Activated CD4-positive, alpha-beta T cell treated with anti-CD3 and anti-CD28 coated beads, Interleukin-2, amount 50 U/mL, for 24 hours (primary cell): ENCODE measurements around the gene STRADA.
"Not testable (repeated sequence)": the region's sequence is repeated elsewhere in the genome, so short reads cannot be mapped to it uniquely, and the experiment has no call there.

Source experiments
- DNase-seq, 2 donors: peaks; one replicate each; pipeline ENCODE4 v3.0.0-alpha.2; 2020; ENCODE audit warnings: low read depth in 1 of 2, low spot score in 1 of 2

Gene STRADA

DNA sequence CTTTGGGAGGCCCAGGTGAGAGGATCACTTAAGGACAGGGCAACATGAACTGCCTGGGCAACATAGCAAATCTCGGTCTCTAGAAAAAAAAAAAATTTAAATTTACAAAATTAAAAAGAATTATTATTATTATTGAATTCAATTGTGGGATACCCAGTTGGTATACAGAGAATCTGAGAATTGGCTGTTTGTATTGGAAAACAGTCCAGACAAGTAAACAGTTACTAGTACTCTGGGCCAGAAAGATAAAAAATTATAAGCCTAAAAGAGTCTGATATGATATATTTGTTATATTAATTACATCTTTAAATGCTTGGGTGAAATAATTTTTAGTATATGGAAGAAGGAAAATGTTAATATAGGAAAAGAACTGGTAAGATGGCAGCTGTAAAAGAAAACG, 16.8 kb upstream of the STRADA start:
- DNase-seq: no peak

DNA sequence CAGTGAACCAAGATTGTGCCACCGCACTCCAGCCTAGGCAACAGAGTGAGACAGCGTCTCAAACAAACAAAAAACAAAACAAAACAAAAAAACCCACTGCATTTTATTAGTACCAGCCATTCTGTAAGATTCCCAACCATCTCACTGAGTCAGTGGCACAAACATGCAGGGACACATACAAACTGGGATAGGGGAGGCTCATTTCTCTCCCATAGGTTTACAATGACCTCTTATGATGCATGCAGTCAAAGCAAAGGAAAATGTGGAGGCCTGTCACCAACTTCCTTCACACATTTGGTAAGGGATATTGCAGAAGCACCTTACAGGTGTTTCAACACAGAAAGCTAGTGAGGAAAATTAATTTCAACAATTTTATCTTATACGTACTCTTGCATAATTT, 12.4 kb upstream of the STRADA start:
- no peak for DNase-seq

DNA sequence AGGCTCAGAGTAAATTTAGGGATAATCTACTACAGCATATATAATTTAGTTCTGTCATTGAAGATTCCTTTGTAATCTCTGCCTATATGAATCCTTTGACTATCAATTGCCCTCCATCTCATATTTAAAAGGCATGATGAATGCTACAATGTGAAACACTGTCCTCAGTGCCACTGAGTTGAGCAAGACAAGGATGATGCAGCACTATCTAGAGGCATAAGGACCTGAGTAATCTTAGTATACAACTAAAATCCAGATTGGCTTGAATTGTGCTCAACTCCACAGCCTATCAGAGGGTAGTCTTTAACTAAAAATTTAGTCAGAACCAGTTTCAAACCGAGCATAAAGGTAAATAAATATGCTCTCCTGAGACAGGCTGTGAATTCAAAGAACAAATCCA, 11.6 kb upstream of the STRADA start:
- DNase-seq: no peak

DNA sequence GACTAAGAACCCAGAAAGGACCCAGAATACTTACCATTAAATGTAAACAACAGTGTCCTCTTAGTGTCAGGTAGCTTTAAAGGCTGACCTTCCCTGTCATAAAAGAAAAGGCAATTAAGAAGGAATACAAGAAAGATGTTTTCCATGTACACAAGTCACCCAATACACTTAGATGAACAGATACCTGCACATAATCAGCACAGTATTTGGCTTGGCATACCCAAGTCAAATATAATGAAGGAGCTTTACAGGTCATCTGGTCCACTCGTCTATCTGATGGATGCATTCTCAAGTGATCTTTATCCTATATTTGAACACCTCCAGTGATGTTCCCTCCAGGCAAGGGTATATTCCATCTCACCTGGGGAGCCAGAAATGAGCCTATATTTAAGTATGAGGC, 11.1 kb upstream of the STRADA start:
- DNase-seq: no peak

DNA sequence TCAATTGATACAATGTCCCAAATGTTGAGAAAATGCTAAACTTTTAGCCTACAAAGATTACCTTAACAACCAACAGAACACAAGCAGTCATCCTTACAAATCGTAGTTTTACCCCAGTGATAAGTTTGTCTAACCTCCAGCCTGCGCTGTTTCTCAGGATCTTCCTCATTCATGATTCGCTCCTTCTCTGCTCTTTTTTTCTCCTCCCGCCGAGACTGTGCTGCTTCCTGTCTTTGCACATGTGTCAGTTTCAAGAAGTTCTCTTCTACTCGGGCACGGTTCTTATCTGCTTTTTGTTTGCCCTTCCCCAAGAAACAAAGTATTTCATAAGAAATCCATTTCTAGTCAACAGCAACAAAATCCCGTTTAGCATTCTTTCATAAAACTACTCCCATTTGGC, 10.2 kb upstream of the STRADA start:
- no peak for DNase-seq

DNA sequence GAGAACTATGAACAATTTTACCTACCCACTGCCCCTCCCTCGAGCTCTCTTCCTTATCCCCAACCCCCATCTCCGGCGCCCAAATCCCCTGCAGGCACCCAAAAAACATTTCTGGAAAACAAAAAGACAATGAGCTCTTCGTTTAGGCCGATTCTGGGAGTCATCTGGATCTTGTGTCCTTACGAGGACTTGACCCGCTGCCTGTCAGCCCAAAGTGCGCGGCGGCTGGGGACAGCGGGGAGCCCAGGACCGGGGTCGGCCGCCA, 524 bp downstream of the STRADA start:
- DNase-seq: no peak

DNA sequence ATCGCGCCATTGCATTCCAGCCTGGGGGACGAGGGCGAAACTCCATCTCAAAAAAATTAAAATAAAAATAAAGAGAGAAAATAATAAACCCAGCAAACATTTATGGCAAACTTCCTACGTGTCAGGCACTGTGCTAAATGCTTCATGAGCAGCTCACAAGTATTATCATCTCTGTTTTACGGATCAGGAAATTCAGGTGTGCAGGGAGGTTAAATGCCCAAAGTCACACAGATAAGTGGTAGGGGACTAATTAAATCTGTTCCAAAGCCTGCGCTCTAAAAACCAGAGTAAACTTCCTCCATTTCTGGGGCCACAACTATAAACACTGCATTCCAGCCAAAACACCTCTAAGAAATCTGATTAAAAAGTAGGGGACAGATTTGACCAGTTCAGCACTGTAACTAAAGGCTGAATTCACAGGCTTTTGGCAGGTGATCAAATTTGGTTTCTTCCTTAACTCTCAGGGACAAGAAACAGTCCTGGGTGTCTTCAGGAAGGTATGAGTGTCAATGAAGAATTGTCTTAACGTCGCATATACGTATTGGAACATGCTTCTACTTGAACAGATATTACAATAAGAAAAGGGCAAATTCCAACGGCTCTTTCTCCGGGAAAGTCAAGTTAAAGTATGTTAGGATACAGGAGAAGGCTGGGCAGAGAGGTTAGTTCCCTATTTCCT, 996 bp downstream of the STRADA start:
- DNase-seq: no peak

DNA sequence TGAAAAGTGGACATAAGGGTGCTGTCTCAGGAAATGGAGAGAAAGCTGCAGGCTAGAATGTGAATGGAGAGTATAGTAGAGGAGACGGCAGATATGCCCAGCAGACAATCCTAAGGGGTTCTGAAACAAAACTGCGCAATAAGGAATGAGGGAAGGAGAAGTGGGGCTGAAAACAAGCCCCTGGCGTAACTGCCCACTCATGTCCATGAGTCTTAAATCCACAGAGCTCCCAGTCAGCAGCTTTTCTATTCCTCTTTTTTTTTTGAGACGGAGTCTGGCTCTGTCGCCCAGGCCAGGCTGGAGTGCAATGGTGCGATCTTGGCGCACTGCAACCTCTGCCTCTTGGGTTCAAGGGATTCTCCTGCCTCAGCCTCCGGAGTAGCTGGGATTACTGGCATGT, 5.9 kb downstream of the STRADA start:
- no peak for DNase-seq

DNA sequence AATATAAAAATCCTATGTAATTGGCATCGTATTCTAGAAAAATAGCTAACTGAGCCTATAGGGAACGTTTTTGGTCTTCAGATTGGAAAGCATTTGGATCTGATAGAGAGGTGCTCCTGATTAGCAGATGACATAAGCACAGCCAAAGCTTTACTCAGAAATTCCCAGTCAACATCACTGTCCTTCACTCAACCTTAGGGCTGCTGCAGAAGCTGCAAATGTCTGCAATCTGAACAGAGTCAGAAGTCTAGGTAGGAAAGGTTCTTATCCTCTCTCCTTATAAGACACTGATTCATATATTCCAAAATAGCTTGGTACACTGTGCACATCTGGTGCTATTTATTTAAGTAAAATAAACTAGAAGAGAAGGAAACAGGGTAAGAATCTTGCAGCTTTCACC, 19.2 kb downstream of the STRADA start:
- DNase-seq: no peak

DNA sequence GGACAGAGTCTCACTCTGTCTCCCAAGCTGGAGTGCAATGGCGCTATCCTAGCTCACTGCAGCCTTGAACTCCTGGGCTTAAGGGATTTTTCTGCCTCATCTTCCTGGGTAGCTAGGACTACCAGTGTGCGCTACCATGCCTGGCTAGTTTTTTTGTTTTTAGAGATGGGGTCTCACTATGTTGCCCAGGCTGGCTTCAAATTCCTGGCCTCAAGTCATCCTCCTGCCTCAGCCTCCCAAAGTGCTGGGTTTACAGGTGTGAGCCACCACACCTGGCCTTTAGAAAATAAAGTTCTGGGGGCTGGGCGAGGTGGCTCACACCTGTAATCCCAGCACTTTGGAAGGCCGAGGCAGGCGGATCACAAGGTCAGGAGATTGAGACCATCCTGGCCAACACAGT, 21.4 kb downstream of the STRADA start:
- DNase-seq: not testable (repeated sequence)

DNA sequence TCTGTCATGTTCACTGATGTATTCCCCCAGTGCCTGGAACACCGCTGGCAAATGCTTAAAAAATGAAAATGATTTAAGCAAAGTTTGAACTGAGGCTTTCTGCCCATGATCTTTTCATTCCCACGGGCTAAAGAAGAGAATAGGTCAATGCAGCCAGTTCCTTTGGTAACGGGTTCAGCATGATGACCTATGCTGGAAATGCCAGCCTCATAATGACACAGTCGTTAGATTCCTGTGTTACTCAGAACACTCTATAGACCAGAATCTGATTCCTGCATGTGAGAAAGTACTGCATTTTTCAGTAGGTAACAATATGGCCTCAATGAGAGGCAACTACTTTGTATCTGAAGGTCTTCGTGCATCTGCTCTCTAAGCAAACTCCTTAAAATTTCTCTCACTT, 22.6 kb downstream of the STRADA start:
- no peak for DNase-seq

DNA sequence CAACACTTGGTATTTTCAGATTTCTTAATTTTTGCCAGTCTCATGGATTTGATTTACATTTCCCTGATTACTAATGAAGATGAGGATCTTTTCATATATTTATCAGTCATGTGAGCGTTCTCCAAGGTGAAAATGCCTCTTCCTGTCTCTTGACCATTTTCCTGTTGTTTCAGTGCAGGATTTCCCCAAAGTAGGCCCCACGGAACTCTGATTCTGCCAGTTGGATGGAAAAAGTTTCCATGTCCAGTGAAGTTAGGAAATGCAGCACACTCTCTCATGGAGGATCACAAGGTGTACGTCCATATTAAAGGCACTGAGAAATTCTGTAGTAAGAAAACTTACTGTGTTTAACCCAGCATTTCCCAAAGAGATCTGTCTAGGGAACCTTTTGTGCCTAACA, 25.2 kb downstream of the STRADA start:
- no peak for DNase-seq

DNA sequence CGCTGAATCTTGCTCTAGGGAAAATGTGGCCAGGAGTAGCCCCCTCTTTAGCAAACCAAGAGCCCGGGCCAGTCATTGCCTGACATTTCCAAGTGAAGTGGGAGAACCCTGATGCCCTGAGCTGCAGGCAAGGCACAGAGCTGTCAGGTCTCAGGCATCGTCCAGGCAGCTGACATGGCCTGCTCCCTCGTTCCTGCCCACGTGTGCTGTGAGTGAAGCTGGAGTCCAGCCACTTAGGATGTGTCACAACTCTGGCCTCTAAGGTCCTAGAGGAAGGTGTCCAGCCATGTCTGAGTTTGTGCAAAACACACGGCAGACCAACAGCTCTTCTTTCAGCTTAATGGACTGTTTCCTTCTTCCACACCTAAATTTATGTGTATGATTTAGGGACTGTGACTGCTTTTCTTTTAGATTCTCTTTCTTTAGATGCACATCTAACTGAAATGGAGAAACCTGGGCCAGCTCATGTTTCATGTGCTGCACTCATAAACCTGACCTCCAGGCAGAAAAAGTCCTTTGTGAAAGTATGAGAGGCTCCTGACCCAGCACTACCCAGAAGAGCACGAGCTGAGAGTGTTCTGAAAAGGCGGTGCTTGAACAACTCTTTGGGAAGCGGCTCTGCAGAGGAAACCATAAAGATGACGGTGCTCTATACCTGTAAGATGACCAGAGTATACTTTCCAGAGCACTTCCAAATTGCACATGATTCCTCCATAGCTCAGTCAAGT, 26.9 kb downstream of the STRADA start:
- no peak for DNase-seq

DNA sequence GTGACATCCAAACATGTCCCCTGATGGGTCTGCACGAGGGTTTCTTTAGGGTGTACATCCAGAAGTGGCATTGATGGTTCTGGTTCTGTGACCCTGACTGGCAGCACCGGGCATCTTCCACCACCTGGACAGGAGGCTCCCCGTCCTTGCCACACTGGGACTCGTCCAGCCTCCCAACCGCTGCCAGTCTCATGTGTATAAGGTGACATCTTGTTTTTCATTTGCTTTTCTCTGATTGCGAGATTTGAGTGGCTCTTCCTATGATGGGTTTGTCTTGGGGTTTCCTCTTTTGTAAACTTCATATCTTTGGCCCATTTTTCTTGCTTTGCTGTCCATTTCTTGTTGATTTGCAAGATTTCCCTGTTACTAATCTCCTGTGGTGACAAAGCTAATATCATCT, 32.5 kb downstream of the STRADA start:
- DNase-seq: no peak

DNA sequence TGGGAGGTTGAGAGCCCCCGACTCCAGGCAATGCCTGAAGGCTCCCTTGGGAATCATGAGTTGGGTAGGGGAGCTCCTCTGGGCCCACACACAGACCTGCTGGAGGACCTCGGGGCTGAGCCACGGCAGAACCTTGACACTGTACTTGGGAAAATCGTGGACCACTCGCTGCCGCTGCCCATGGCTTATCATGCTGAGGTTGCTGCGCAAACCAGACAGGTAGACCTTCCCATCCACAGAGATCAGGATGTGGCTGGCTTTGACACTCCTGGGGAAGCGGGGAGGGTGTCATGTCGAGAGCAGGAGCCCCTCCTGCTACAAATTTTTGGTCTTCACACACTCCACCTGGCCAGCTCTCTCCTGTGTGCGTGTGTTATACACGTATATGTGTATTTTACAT, 34.4 kb downstream of the STRADA start:
- DNase-seq: no peak

DNA sequence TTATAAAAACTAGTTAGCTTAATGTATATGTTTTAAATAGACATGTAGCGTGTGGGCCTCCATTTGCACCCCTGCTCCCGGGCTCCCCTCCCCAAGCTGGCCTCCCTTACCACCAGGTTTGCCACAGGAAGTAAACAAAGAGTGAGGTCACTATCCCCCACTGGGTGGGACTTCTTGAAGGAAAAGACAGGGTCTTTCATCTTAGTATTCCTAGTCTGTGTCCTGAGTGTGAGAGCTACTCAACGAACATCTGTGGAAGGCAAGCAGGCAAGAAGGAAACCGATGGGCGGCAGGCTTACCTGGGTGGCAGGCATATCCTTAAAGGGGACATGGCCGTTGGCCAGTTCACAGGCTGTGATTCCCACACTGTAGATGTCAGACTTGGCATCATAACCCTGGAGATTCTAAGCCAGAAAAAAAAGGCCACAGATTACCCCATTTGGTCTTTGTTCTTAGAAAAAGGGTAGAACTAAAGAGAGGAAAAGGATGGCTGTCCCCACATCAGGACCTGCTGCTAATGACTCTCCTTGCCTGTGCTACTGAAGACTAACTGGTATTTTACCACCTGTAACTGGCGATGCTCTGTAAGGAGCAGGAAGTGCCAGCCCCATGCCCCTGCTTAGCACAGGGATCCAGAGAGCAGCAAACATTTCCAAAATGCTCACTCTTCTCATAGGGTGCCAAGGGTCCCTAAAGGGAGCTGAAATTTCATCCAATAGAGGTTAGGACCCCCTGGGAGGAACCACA, 35.1 kb downstream of the STRADA start:
- no peak for DNase-seq

DNA sequence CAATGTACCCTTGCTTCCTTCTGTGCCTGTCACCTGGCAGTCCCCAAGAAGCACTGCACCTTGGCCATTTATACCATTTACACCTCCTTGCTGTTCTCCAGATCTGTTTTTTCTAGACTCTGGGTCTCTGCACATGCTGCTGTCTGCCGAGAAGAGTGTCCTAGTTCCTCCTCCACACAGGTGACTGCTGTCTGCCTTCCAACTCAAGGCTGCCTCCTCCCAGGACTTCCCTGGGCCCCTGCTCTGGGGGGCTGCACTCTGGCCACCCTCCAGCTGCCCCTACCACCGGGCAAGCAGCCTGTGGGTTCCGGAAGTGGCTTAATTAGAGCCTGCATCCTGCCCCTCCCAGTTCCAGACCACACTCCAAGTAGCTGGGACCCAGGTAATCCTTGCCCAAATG, 35.9 kb downstream of the STRADA start:
- DNase-seq: no peak

DNA sequence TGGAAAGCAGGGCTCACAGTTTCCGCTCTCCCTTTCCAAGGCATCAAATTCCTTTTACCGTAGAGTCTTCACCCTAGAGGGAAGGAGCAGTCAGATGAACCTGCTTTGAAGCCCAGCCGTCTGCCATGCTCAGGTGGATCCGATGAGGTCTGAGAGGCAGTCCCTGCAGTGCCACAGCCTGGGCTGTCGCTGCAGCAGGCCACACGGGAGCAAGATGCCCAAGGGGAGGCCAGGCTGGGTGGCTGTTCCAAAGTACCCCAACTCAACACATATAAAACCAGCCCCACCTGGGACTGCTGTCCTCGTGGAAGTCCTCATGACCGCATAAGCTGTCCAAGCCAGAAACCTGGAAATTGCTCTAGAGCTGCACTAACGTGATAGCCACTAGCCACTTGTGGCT, 36.8 kb downstream of the STRADA start:
- DNase-seq: no peak

DNA sequence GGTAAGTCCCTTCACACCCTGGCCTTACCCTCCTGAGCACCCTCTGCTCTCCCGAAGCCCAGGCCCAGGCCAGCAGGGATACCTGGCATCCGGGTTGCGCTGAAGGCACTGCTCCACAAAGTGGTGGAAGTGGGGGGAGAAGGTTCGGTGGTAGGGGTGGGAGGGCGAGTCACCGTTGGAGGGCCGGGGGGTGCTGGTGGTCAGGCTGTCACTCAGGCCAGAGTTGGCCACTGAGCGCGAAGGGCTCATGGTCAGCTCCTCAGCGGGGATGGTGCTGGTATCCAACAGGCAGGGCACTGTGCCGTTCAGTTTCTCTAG, 37.4 kb downstream of the STRADA start:
- no peak for DNase-seq

DNA sequence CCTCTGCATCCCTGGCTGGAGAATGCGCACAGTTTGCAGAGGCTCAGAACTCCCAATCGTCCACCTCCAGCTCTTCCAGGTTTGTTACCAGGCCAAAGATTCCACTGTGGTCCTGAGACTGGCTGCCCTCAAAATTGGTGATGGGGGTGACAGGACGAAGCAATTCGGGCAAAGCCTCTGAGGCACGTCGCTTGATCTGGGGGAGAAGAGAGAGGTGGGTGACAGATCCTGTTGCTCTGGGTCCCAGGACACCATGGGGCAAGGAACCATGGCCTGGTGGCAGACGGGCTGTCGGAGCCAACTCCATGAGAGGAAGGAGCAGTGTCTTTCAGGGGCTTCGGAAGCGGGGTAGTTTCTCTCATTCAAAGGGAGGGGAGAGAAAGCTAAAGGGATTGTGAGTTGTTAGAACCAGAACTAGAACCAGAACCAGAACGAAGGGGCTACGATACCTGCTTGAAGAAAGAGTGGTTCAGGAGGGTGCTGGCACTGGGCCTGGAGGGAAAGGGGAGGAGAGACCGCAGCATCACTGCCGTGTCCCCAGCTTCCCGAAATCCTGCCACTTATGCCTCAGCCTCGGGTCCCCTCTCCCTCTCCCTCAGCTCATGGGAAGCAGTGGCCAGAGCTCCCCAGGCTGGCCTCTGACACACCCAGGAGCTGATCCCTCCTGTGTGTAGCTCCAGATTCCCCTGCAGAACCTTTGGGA, 37.9 kb downstream of the STRADA start:
- no peak for DNase-seq

DNA sequence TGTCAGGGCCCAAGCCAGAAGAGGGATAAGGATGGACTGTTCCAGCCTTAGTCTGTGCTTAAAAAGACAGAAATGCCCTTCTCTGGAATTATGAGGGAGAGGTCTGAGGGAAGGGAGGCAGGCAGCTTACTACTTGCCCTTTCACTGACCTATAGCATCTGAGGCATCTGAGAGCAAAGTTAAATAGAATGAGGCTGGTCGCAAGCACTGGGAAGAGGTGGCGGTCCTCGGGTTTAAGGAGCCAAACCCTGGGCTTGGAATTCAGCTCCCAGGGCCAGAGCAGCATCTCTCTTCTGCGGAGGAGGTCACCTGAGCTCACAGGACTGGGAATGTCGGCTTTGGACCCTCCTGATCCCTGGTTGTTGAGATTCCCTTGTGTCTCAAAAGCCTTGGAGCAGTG, 38.6 kb downstream of the STRADA start:
- no peak for DNase-seq

DNA sequence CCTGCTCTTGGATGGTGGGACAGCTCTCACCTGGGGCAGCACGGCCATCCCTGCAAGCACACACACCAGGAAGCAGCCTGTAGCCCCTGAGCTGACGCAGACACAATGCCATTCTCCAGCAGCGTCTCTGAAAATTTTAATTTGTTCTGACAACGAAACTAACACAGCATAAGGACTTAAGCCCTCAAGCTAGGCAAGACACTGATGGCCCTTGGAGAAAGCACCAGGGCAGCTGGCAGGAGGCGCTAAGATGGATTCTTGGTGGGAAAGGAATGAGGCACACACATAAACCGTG, 38.9 kb downstream of the STRADA start:
- no peak for DNase-seq
